Measurements from ENCODE around the gene ANKRD13B. TPM values are rescaled to one million over a fixed set of nuclear protein-coding genes. Genes with fewer than 3 reads are reported as not detected.

Gene ANKRD13B
- total RNA-seq, result 1 to 10 TPM; 7.2 to 8.1 TPM

GRCh38 chr17:29592850-29593551 lies at the start of gene ANKRD13B:
ANKRD13B (plus strand) TSS chr17:29593132; CDS start chr17:29593622, 490 bp downstream.

GRCh38 chr17:29566473-29567303 lies 26.2 kb upstream of the ANKRD13B start, which contains the start of gene ABHD15:
ABHD15 (minus strand) TSS chr17:29567037; CDS start chr17:29566966, 71 bp downstream.

GRCh38 chr17:29568331-29569244 lies 24.3 kb upstream of the ANKRD13B start, which contains the start of gene TP53I13:
TP53I13 (plus strand) TSS chr17:29568701; CDS start chr17:29568759, 58 bp downstream.

GRCh38 chr17:29589524-29590410 lies 3.2 kb upstream of the ANKRD13B start, which contains the start of gene GIT1:
GIT1 (minus strand) TSS chr17:29589648; CDS start chr17:29589378, 270 bp downstream.

GRCh38 chr17:29622337-29623282 lies 29.7 kb downstream of the ANKRD13B start, which contains the start of gene CORO6:
CORO6 (minus strand) TSS chr17:29622912; CDS start chr17:29621421, 1,491 bp downstream.

Other genes starting within 250 kb of the ANKRD13B start
- 10 to 100 TPM; 48.8 to 52.7 TPM for gene TAOK1, start 202.8 kb upstream of the ANKRD13B start, total RNA-seq
- 10 to 100 TPM; 18.0 to 18.1 TPM for gene ABHD15, start 26.1 kb upstream of the ANKRD13B start, total RNA-seq
- 100 to 1,000 TPM; 120 TPM for gene TP53I13, start 24.4 kb upstream of the ANKRD13B start, total RNA-seq
- gene GIT1, start 3.5 kb upstream of the ANKRD13B start, total RNA-seq, result 10 to 100 TPM; 73.9 to 79.2 TPM
- gene CORO6, start 29.8 kb downstream of the ANKRD13B start, total RNA-seq, result 1 to 10 TPM; 4.5 to 4.9 TPM